Neural progenitor cell (in vitro differentiated cells): ENCODE results near the gene SCAPER. TPM values are rescaled to one million over a fixed set of nuclear protein-coding genes. Genes with fewer than 3 reads are reported as not detected.

Experiments used
- DNase-seq: peaks from one replicate; pipeline ENCODE4 v3.0.0-alpha.2; 2016; ENCODE audit warnings: low spot score
- H2AFZ ChIP-seq: fragments of 200-600 bp; sonication (generic); replicated peaks from 2 replicates; pipeline ENCODE4 v1.6.1; 2016; ENCODE audit warnings: antibody characterized with exemption
- H3F3A ChIP-seq: fragments of 200-600 bp; sonication (generic); 2 replicates; pipeline ENCODE4 v1.6.1; 2016; ENCODE audit warnings: antibody characterized with exemption, low read depth
- H3K27ac ChIP-seq: fragments of 200-600 bp; sonication (generic); 2 replicates; pipeline ENCODE4 v1.5.1; 2016; ENCODE audit warnings: mild to moderate bottlenecking
- H3K27me3 ChIP-seq: fragments of 200-600 bp; sonication (generic); 2 replicates; pipeline ENCODE4 v1.6.1; 2016; ENCODE audit warnings: mild to moderate bottlenecking, moderate library complexity
- H3K36me3 ChIP-seq: fragments of 200-600 bp; sonication (generic); 2 replicates; pipeline ENCODE4 v1.5.1; 2016
- H3K4me1 ChIP-seq: fragments of 200-600 bp; sonication (generic); 2 replicates; pipeline ENCODE4 v1.6.1; 2016; ENCODE audit warnings: mixed run types
- H3K4me2 ChIP-seq: fragments of 200-600 bp; sonication (generic); 2 replicates; pipeline ENCODE4 v1.6.1; 2016
- H3K4me3 ChIP-seq: fragments of 200-600 bp; sonication (generic); 2 replicates; pipeline ENCODE4 v1.5.1; 2016
- H3K79me2 ChIP-seq: fragments of 200-600 bp; sonication (generic); 2 replicates; pipeline ENCODE4 v1.6.1; 2016; ENCODE audit warnings: low read depth
- H3K9ac ChIP-seq: fragments of 200-600 bp; sonication (generic); 2 replicates; pipeline ENCODE4 v1.6.1; 2016
- H3K9me3 ChIP-seq: fragments of 200-600 bp; sonication (generic); 2 replicates; pipeline ENCODE4 v1.5.1; 2016; ENCODE audit warnings: low read depth
- H4K20me1 ChIP-seq: fragments of 200-600 bp; sonication (generic); 2 replicates; pipeline ENCODE4 v1.6.1; 2016; ENCODE audit warnings: low read depth
- H3K27ac Mint-ChIP-seq: 3 replicates; pipeline ENCODE4 v1.8.0; 2021; ENCODE audit warnings: mixed read lengths
- H3K27me3 Mint-ChIP-seq: 2 replicates; pipeline ENCODE4 v1.8.0; 2022; ENCODE audit warnings: low read depth, mild to moderate bottlenecking, inconsistent platforms, moderate library complexity, mixed read lengths; ENCODE audit not compliant: insufficient read depth
- H3K36me3 Mint-ChIP-seq: 3 replicates; pipeline ENCODE4 v1.8.0; 2021; ENCODE audit warnings: mixed read lengths
- H3K4me1 Mint-ChIP-seq: 3 replicates; pipeline ENCODE4 v1.8.0; 2021; ENCODE audit warnings: mixed read lengths
- H3K4me3 Mint-ChIP-seq: 3 replicates; pipeline ENCODE4 v1.8.0; 2021; ENCODE audit warnings: mild to moderate bottlenecking, moderate library complexity, mixed read lengths
- H3K9me3 Mint-ChIP-seq: 3 replicates; pipeline ENCODE4 v1.8.0; 2020; ENCODE audit warnings: mixed read lengths
- EZH2 ChIP-seq: fragments of 200-600 bp; sonication (generic); IDR thresholded peaks from 2 replicates; pipeline ENCODE4 v1.6.1; 2017; ENCODE audit warnings: antibody characterized with exemption, mild to moderate bottlenecking, moderate library complexity
- EZH2phosphoT487 ChIP-seq: fragments of 200-600 bp; sonication (generic); IDR thresholded peaks from 2 replicates; pipeline ENCODE4 v1.6.1; 2017; ENCODE audit warnings: antibody characterized with exemption
- total RNA-seq: library from RNA; depleted of rRNA; stranded (reverse); fragments of >200 nt; gene quantifications from 2 replicates; pipeline ENCODE4 v1.2.3, GENCODE V29; 2015; ENCODE audit warnings: low replicate concordance
- TF ChIP-seq, protein P1 (sequence below): fragments of 200-600 bp; sonication (generic); IDR thresholded peaks from 2 replicates; pipeline ENCODE4 v1.5.1; 2017; ENCODE audit warnings: antibody characterized with exemption, mild to moderate bottlenecking

The SCAPER gene
- total RNA-seq, 1 donor from 2014 or later: 20.4 TPM

GRCh38 chr15:76333720-76334437 is 571.3 kb downstream of the SCAPER start:
- Mint-ChIP-seq H3K27ac (no peak overlapping the region), H3K4me3 (peak overlapping the region; percentile 10), H3K4me1 (peaks cover 30% of the 10 kb centered on the region), H3K36me3 (peaks cover 3% of the 10 kb centered on the region), H3K9me3 (peaks cover 2% of the 10 kb centered on the region), H3K27me3 (peaks cover 56% of the 10 kb centered on the region)
- Histone ChIP-seq H3K9me3 (no peaks in the 10 kb centered on the region), H3K36me3 (no peaks in the 10 kb centered on the region), H3F3A (peaks cover 32% of the 10 kb centered on the region), H3K9ac (no peak overlapping the region), H3K4me1 (peaks cover 9% of the 10 kb centered on the region), H3K4me2 (no peak overlapping the region), H4K20me1 (peaks cover 17% of the 10 kb centered on the region), H3K4me3 (no peak overlapping the region), H3K27ac (no peak overlapping the region), H3K27me3 (peaks cover 60% of the 10 kb centered on the region), H3K79me2 (no peaks in the 10 kb centered on the region), H2AFZ (no peak overlapping the region)
- DNase-seq: peak; percentile 60
- TF ChIP-seq EZH2 (peak; percentile 45), EZH2phosphoT487 (no peak)
- TF ChIP-seq, protein P1, sequence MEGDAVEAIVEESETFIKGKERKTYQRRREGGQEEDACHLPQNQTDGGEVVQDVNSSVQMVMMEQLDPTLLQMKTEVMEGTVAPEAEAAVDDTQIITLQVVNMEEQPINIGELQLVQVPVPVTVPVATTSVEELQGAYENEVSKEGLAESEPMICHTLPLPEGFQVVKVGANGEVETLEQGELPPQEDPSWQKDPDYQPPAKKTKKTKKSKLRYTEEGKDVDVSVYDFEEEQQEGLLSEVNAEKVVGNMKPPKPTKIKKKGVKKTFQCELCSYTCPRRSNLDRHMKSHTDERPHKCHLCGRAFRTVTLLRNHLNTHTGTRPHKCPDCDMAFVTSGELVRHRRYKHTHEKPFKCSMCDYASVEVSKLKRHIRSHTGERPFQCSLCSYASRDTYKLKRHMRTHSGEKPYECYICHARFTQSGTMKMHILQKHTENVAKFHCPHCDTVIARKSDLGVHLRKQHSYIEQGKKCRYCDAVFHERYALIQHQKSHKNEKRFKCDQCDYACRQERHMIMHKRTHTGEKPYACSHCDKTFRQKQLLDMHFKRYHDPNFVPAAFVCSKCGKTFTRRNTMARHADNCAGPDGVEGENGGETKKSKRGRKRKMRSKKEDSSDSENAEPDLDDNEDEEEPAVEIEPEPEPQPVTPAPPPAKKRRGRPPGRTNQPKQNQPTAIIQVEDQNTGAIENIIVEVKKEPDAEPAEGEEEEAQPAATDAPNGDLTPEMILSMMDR: peak; percentile 53

GRCh38 chr15:76333309-76333708 is 571.8 kb downstream of the SCAPER start:
- H3K9me3 Mint-ChIP-seq: peaks cover 2% of the 10 kb centered on the region
- no peak overlapping the region for H2AFZ ChIP-seq
- H3K27ac Mint-ChIP-seq: no peak overlapping the region
- H4K20me1 ChIP-seq: peaks cover 11% of the 10 kb centered on the region
- H3F3A ChIP-seq: peaks cover 27% of the 10 kb centered on the region
- no peak for TF ChIP-seq EZH2phosphoT487
- no peak for TF ChIP-seq EZH2
- TF ChIP-seq, protein P1: no peak
- H3K4me1 ChIP-seq: peaks cover 9% of the 10 kb centered on the region
- H3K36me3 Mint-ChIP-seq: peaks cover 3% of the 10 kb centered on the region
- no peak overlapping the region for H3K9ac ChIP-seq
- peaks cover 54% of the 10 kb centered on the region for H3K27me3 ChIP-seq
- no peak overlapping the region for H3K4me3 Mint-ChIP-seq
- H3K27me3 Mint-ChIP-seq: peaks cover 50% of the 10 kb centered on the region
- no peak overlapping the region for H3K4me2 ChIP-seq
- H3K9me3 ChIP-seq: no peaks in the 10 kb centered on the region
- H3K4me3 ChIP-seq: no peak overlapping the region
- H3K4me1 Mint-ChIP-seq: peaks cover 25% of the 10 kb centered on the region
- DNase-seq: no peak
- no peaks in the 10 kb centered on the region for H3K36me3 ChIP-seq
- H3K79me2 ChIP-seq: no peaks in the 10 kb centered on the region
- H3K27ac ChIP-seq: no peak overlapping the region

DNA sequence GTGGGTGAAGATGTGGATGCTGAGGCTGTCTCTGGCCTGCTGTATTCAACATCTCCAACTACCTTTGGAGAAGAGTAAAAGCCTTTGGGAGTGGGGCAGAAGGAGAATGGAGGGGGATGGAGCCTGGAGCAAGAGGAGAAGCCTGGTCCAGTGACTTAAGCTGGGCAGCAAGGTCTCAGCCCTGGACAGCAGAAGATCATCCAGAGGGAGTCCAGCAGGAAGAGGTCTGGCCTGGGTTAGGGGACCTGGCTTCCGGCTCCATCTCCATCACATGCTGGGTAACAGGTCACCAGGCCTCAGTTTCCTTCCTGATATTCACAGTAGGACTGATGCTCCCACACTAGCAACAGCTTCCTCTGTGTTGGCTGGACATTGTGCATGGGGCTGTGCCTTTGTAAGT is 572.3 kb downstream of the SCAPER start:
- Histone ChIP-seq H4K20me1 (peaks cover 11% of the 10 kb centered on the region), H3K4me1 (peaks cover 9% of the 10 kb centered on the region), H3F3A (peaks cover 27% of the 10 kb centered on the region), H3K27ac (no peak overlapping the region), H3K9me3 (no peaks in the 10 kb centered on the region), H3K4me3 (no peak overlapping the region), H3K9ac (no peak overlapping the region), H3K27me3 (peaks cover 49% of the 10 kb centered on the region), H2AFZ (no peak overlapping the region), H3K4me2 (no peak overlapping the region), H3K36me3 (no peaks in the 10 kb centered on the region), H3K79me2 (no peaks in the 10 kb centered on the region)
- peaks cover 2% of the 10 kb centered on the region for H3K9me3 Mint-ChIP-seq
- peaks cover 52% of the 10 kb centered on the region for H3K27me3 Mint-ChIP-seq
- no peak overlapping the region for H3K27ac Mint-ChIP-seq
- TF ChIP-seq EZH2 (no peak), EZH2phosphoT487 (no peak)
- TF ChIP-seq, protein P1: no peak
- DNase-seq: no peak
- H3K4me3 Mint-ChIP-seq: no peak overlapping the region
- peaks cover 25% of the 10 kb centered on the region for H3K4me1 Mint-ChIP-seq
- peaks cover 3% of the 10 kb centered on the region for H3K36me3 Mint-ChIP-seq
